ENCODE results near the gene UBR4. TPM values are rescaled to one million over a fixed set of nuclear protein-coding genes. Genes with fewer than 3 reads are reported as not detected.

The UBR4 gene
- polyA plus RNA-seq, 3 donors from 2014 or later = 1.5 to 23.7 (median 8.0) TPM

DNA sequence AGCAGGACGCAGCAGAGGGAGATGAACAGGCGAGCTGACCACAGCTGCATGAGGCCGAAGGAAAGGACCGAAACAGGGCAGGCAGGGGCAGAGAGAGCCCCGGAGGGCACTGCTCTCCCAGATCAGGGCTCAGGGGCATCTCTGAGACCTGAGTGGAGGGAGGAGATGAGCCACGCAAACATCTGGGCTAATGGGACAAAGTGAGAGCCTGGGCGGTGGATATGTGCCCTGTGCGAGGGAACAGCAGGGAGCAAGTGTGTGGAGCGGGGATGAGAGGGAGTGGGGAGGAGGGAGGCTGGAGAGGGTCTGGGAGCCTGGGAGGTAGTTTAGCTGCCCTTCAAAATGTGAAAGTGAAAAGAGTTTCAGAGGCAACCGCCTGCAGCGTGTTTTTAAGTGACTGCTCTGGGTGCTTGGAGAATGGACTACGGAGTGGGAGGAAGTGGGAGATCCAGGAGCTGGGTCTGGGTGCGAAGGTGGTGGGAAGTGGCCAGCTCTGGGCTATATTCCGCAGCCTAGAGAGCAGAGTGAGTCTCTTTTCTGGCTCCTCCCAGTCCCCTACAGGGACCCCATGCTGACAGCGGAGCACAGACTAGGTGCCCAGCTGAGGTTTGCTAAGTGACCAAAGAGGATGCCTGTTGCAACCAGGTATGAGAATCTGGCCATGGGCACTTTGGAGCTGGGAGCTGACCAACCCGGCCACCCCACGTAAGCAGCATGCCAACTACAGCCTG, 139.0 kb downstream of the UBR4 start:
- no peak for DNase-seq
- Mint-ChIP-seq H3K27me3 (ENCODE audit: low read depth in 3 of 3) (peaks cover 0 to 6% (median 2%) of the 10 kb centered on the region in 3 donors), H3K36me3 (peaks cover 16 to 32% (median 22%) of the 10 kb centered on the region in 3 donors), H3K4me1 (peaks cover 11 to 19% of the 10 kb centered on the region in 2 donors), H3K4me3 (no peak overlapping the region), H3K9me3 (no peaks in the 10 kb centered on the region), H3K27ac (no peak overlapping the region)

DNA sequence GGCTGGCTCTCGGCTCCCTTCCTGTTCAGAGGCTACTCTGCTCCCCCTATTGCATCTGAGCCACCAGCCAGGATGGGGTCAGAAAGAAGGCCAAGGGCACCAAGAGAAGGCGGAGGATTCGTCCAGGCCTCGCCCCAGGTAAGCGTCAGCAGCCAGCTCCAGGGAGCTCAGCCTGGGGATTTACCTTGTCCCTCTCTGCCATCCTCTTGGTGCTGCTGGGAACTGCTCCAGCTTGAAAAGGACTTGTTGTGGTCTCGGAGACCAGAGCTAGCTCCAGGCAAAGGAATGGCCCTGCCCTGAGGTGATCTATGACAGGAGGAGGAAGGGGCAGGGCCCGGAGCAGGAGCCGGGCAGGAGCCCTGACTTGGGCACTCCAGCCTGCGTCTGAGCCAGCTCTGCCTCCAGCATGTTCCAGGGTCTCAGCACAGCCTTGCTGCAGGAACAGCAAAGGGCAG, 139.8 kb downstream of the UBR4 start:
- H3K27me3 Mint-ChIP-seq (ENCODE audit: low read depth in 3 of 3) = peaks cover 0 to 6% (median 2%) of the 10 kb centered on the region in 3 donors
- H3K9me3 Mint-ChIP-seq = no peaks in the 10 kb centered on the region
- no peak for DNase-seq
- H3K36me3 Mint-ChIP-seq = peaks cover 9 to 24% (median 14%) of the 10 kb centered on the region in 3 donors
- H3K27ac Mint-ChIP-seq = no peak overlapping the region
- no peak overlapping the region for H3K4me3 Mint-ChIP-seq
- H3K4me1 Mint-ChIP-seq = peaks cover 11% of the 10 kb centered on the region in 2 donors

DNA sequence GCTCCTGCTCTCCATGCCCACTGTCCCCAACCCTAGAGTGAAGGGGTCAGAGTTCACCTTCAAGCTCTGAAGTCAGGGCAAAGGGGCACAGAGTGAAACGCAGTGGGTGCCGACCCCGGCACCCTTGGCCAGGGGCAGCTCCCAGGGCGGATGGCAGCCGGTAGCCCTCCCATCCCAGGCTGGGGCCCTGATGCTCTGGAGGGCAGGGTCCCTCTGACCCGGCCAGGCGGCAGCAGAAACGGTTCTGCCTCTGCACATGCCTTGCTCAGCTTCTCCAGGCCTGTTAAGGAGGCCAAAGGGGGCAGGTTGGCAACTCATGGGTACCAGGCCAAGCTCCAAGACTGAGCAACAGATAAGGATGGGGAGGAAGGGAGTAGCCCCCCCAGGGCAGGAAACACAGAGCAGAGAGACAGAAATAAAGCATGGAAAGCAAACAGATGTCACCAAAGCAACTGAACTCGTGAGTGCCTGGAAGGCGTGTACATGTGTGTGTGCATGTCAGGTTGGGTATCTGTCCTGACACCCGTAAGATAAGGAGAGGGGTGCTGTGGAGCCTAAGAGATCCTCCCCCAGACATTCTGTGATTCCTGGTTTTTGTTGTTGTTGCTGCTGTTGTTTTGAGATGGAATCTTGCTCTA, 141.3 kb downstream of the UBR4 start:
- Mint-ChIP-seq H3K27ac (peak overlapping the region in 1 of 6 donors; percentile 28), H3K4me3 (no peak overlapping the region), H3K9me3 (no peaks in the 10 kb centered on the region), H3K4me1 (peaks cover 0 to 1% of the 10 kb centered on the region in 2 donors), H3K27me3 (ENCODE audit: low read depth in 3 of 3) (peaks cover 0 to 4% (median 3%) of the 10 kb centered on the region in 3 donors), H3K36me3 (peaks cover 0 to 11% (median 6%) of the 10 kb centered on the region in 3 donors)
- no peak for DNase-seq

DNA sequence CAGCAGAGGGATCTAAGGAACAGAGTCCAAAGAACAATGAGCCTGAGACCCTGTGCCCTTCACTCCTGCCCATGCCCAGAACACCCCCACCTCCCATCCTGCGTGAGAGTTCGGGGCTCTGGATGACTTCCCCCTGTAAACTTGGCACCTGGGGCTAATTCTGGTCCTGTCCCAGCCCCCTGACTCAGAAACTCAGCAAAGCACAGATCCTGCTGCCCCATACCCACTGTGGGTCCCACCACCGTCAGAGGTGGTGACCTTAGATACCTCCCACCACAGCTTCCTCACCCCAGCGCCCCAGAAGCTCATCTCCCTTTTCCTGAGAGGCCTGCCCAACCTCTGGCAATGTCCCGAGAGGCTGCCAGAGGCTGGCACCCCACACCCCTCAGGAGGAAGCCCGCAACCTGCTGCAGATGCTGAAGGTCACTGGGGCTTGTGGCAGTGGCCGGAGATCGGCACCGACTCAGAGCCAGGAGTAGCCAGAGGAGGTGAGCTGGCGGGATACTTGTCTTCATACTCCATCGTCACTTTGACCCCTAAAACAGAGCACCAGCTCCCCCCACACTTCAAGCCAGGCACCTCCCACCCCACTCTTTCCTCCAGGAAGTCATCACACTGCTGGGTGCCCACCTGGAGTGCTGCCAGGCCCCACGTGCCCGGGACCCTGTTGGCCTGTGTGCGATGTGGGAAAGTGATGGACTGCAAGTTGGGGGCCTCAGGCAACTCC, 142.0 kb downstream of the UBR4 start:
- no peak for DNase-seq
- peaks cover 3 to 4% (median 3%) of the 10 kb centered on the region in 3 donors for H3K27me3 Mint-ChIP-seq (ENCODE audit: low read depth in 3 of 3)
- no peaks in the 10 kb centered on the region for H3K9me3 Mint-ChIP-seq
- no peaks in the 10 kb centered on the region for H3K4me1 Mint-ChIP-seq
- H3K36me3 Mint-ChIP-seq = peaks cover 0 to 6% (median 3%) of the 10 kb centered on the region in 3 donors
- no peak overlapping the region for H3K4me3 Mint-ChIP-seq
- H3K27ac Mint-ChIP-seq = no peak overlapping the region

DNA sequence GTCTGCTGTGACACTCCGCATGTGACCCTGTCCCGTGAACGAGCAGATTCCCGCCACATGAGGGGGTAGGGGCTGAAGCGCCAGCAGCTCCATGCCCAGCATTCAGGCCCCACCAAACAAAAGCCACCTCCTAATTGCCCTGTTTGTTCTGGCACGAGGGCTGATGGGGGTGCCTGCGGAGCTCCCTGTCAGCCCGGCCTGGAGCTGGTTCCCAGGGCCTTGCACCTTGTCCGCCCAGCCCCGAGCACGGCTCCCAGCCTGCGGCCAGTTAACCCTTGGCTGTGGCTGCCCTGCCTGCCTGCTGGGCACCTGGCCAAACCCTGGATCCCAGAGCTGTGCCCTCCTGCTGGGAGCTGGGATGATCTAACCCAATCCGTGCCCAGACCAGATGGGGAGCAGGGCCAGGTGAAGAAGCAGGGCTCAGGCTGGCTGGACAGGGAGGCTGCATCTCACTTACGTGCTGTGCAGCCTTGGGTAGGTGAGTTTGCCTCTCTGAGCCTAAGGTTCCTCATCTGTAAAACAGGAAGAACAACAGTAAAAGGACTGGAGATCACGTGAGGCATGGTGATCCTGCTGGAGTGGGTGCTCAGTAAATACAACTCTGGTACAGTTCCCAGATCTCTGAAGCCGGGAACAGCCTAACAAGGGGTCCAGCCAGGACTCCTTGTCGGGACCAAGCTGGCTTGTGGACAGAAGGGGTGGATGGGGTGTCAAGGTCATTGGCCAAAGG, 142.7 kb downstream of the UBR4 start:
- Mint-ChIP-seq H3K4me1 (no peaks in the 10 kb centered on the region), H3K4me3 (no peak overlapping the region), H3K27me3 (ENCODE audit: low read depth in 3 of 3) (peaks cover 4 to 6% (median 6%) of the 10 kb centered on the region in 3 donors), H3K9me3 (no peaks in the 10 kb centered on the region), H3K36me3 (no peaks in the 10 kb centered on the region), H3K27ac (no peak overlapping the region)
- no peak for DNase-seq

DNA sequence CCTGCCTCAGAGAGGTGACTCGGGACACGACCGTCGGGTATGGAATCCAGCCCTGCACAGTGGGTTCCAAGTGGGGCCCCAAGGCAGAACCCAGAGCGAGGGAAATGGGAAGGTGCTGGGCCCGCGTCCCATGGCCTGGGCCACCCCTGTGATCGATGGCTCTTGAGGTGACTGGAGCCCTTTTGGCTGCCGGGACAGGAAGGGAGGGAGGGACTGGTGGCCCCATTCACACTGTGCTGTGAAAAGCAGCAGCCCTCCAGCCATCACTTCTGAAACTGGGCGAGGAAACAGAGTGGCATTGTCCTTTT, 143.2 kb downstream of the UBR4 start:
- no peak overlapping the region for H3K27ac Mint-ChIP-seq

DNA sequence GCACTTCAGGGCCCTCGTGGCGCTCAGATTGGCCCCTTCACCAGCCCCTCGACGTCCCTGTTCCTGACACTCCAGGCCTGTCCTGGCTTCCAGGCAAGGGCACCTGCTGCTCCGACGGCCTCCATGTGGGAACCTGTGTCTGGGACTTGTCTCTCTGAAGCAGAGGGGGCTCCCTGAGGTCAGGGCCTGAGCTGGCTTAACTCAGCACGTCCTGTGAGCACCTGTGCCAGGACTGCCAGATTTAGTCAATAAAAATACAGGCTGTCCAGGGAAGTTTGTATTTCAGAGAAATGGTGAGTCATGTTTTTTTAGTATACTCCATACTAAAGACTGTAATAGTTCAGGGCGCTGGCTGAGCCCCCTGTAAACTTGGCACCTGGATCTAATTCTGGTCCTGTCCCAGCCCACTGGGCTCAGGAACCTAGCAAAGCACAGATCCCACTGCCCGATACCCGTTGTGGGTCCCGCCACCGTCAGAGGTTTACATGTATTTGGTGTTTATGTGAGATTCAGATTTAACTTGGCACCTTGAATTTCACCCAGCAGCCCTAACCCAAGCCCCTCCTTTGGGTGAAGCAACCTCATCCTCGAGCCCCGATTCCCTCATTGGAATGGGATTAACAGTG, 143.7 kb downstream of the UBR4 start:
- Mint-ChIP-seq H3K4me1 (peaks cover 1 to 3% of the 10 kb centered on the region in 2 donors), H3K36me3 (peaks cover 0 to 2% (median 2%) of the 10 kb centered on the region in 3 donors)

More for the DNA sequence above, 143.2 kb downstream of the UBR4 start:
- no peak for DNase-seq
- no peaks in the 10 kb centered on the region for H3K36me3 Mint-ChIP-seq
- H3K9me3 Mint-ChIP-seq = peaks cover 0 to 2% (median 0%) of the 10 kb centered on the region in 6 donors
- H3K4me1 Mint-ChIP-seq = no peaks in the 10 kb centered on the region
- H3K27me3 Mint-ChIP-seq (ENCODE audit: low read depth in 3 of 3) = peaks cover 8 to 11% (median 11%) of the 10 kb centered on the region in 3 donors
- no peak overlapping the region for H3K4me3 Mint-ChIP-seq

DNA sequence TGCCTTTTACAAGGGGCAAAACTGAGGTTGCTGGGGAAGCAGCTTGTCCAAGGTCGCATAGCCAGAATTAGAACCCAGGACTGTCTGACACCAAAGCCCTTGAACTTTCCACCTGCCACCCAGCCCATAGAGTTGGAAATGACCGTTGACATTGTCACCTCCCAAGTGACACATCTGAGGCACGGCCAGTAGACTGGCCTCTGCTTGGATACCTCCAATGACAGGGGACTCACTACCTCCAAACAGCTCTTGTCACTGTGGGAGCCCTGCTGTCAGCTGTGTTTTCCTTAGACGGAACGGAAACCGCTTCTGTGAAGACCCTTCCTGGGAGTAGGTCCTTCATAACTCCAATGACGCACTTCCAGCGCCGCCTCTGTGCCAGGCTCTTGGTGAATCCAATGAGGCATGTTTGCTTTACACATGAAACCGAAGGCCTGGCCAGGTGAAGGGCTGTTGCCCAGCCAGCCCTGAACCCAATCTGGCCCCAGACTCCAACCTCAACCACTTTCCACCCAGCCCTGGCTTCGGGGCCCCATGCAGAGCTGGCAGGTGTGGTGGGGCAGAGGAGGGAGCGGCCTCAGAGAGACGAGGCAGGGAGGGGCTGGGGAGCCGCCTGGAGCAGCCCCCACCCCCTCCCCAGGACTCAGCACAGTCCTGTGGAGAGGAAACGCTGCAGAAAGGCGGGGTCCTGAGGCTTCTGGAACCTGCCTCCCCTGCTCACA, 144.4 kb downstream of the UBR4 start:
- H3K27ac Mint-ChIP-seq = no peak overlapping the region
- peaks cover 3 to 7% of the 10 kb centered on the region in 2 donors for H3K4me1 Mint-ChIP-seq
- no peak for DNase-seq
- peaks cover 0 to 6% (median 5%) of the 10 kb centered on the region in 3 donors for H3K36me3 Mint-ChIP-seq
- peaks cover 3 to 8% (median 5%) of the 10 kb centered on the region in 6 donors for H3K9me3 Mint-ChIP-seq
- peaks cover 16 to 21% (median 21%) of the 10 kb centered on the region in 3 donors for H3K27me3 Mint-ChIP-seq (ENCODE audit: low read depth in 3 of 3)
- no peak overlapping the region for H3K4me3 Mint-ChIP-seq

More for the DNA sequence above, 143.7 kb downstream of the UBR4 start:
- no peak overlapping the region for H3K4me3 Mint-ChIP-seq
- peaks cover under 1 to 3% (median 2%) of the 10 kb centered on the region in 6 donors for H3K9me3 Mint-ChIP-seq
- H3K27ac Mint-ChIP-seq = no peak overlapping the region
- no peak for DNase-seq
- H3K27me3 Mint-ChIP-seq (ENCODE audit: low read depth in 3 of 3) = peaks cover 11 to 15% (median 15%) of the 10 kb centered on the region in 3 donors

DNA sequence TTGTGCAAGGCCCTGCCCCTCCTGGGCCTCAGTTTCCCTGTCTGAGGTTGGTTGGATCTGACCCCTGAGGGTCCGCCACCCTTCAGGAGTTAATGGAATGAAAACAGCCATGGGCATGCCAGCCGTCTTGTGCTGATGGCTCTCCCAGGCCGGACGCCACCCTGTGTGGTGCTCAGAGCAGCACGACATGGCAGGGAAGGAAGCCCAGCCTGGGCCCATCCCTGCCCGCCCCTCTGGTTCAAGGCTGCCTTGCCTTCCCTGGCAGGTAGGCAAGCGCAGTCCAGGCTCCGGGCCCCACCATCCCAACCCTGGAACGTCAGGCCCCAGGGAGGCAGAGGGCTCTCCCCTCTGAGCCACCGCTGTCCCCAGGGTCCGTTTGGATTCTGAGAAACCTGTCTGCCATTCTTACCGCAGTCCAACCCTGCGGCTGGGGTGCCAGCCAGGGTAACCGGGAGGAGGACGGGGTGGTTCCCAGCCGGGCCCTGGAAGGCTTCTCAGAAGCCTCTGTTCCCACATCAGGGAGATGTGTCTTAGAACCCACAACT, 145.1 kb downstream of the UBR4 start:
- Mint-ChIP-seq H3K36me3 (peaks cover 0 to 6% (median 5%) of the 10 kb centered on the region in 3 donors), H3K4me3 (no peak overlapping the region), H3K27me3 (ENCODE audit: low read depth in 3 of 3) (peaks cover 16 to 22% (median 22%) of the 10 kb centered on the region in 3 donors), H3K4me1 (peaks cover 3 to 7% of the 10 kb centered on the region in 2 donors), H3K9me3 (peaks cover 3 to 8% (median 5%) of the 10 kb centered on the region in 6 donors), H3K27ac (no peak overlapping the region)
- DNase-seq = no peak

DNA sequence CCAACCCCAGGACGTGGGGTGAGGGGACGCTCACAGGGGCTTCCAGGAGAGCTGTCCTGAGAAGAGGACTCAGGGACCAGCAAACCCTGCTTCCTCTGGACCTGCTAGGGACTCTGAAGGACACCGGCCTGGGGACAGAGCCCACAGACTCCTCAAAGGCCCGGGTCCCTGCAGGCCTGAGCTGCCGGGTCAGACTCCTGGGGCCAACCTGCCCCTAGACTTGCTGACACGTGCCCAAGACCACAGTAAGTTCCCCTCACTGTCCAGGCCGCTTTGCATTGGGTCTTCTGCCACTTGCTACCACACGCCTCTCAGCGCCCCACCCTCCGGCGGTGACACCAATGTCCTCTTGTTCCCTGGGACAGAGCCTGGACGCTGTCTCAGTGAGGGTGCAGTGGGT, 146.9 kb downstream of the UBR4 start:
- Mint-ChIP-seq H3K27me3 (ENCODE audit: low read depth in 3 of 3) (peaks cover 16 to 28% (median 23%) of the 10 kb centered on the region in 3 donors), H3K4me3 (no peak overlapping the region), H3K9me3 (peaks cover 3 to 8% (median 5%) of the 10 kb centered on the region in 6 donors), H3K27ac (no peak overlapping the region), H3K36me3 (peaks cover 0 to 6% (median 5%) of the 10 kb centered on the region in 3 donors), H3K4me1 (peaks cover 3 to 7% of the 10 kb centered on the region in 2 donors)
- no peak for DNase-seq

DNA sequence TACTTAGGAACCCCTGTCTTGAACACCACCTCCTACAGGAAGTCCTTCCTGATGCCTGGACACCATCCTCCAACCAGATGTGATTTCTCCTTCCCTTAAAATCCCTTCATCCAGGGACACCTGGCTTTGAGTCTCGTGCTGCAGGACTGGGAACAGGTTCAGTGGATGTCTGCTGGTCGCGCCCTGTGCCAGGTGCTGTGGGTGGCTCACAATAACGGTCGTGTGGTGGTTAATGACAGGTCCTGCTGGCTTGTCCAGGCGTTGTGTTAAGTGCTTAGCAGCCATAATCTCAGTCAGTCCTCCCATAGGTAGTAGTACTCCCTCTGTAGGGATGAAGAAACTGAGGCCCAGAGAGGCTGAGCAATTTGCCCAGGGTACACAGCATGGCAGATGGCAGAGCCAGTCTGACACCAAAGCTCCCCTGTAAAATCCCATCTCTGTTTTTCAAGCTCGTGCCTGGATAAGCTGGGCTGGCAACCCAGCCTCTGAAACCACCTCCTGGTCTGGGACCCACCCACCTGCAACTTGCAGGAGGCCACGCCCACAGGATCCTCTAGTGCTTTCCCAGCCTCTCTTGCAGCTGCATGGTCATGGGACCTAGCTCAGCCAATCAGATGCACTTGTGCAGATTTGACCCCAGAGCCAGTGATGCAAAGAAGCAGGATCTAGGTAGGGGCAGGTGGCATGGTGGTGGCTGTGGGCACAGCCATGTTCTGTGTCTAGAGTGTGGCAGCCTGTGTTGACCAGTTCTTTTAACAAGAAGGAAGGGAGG, 147.6 kb downstream of the UBR4 start:
- peaks cover 16 to 28% (median 23%) of the 10 kb centered on the region in 3 donors for H3K27me3 Mint-ChIP-seq (ENCODE audit: low read depth in 3 of 3)
- no peak overlapping the region for H3K4me3 Mint-ChIP-seq
- H3K27ac Mint-ChIP-seq = peak overlapping the region in 1 of 6 donors; percentile 45
- H3K4me1 Mint-ChIP-seq = peaks cover 3 to 7% of the 10 kb centered on the region in 2 donors
- H3K36me3 Mint-ChIP-seq = peaks cover 0 to 6% (median 5%) of the 10 kb centered on the region in 3 donors
- peaks cover 3 to 8% (median 5%) of the 10 kb centered on the region in 6 donors for H3K9me3 Mint-ChIP-seq
- DNase-seq = no peak
